VCaP (cell line): ENCODE results near the gene GABARAPL1.

ENCODE experiments used
- H3K27ac ChIP-seq: fragments of 450-650 bp; 2 replicates; pipeline ENCODE4 v1.5.1; 2017
- CTCF ChIP-seq: fragments of 450-650 bp; conservative IDR thresholded peaks from 2 replicates; pipeline ENCODE4 v1.5.1; 2017; ENCODE audit warnings: mild to moderate bottlenecking, moderate library complexity

GABARAPL1 gene

GRCh38 chr12:10226731-10227130 lies 14.1 kb downstream of the GABARAPL1 start:
- TF ChIP-seq CTCF, result no peak
- peak overlapping the region; percentile 72 for H3K27ac ChIP-seq

- no peak overlapping the region for H3K27ac ChIP-seq
- no peak for TF ChIP-seq CTCF
Measured at GRCh38 chr12:10227648-10228047, 15.0 kb downstream of the GABARAPL1 start.

- H3K27ac ChIP-seq, result no peak overlapping the region
- TF ChIP-seq CTCF, result no peak
Measured at GRCh38 chr12:10234562-10234961, 21.9 kb downstream of the GABARAPL1 start.

GRCh38 chr12:10235761-10236631 lies 23.3 kb downstream of the GABARAPL1 start:
- H3K27ac ChIP-seq, result no peak overlapping the region
- peak; percentile 89 for TF ChIP-seq CTCF

- H3K27ac ChIP-seq, result no peak overlapping the region
- no peak for TF ChIP-seq CTCF
Measured at GRCh38 chr12:10236720-10237119, 24.0 kb downstream of the GABARAPL1 start.

- no peak overlapping the region for H3K27ac ChIP-seq
- TF ChIP-seq CTCF, result no peak
Measured at GRCh38 chr12:10238526-10238925, 25.8 kb downstream of the GABARAPL1 start.

- no peak for TF ChIP-seq CTCF
- no peak overlapping the region for H3K27ac ChIP-seq
Measured at GRCh38 chr12:10241290-10241689, 28.6 kb downstream of the GABARAPL1 start.
